ENCODE data around the gene ARL2.

DNA sequence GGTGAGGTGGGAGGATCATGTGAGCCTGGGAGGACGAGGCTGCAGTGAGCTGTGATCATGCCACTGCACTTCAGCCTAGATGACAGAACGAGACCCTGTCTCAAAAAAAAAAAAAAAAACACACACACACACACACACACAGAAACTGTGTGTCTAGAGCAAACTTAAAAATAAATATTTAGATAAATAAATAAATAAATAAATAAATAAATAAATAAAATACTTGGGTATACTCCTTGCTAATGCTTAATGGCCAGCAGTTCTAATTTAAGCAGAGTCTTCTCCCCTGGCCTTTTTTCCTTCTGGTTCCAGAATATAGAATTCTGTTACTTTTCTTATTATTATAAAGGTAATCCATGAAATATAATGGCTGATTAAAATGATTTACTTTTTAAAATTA is 5.1 kb upstream of the ARL2 start:
- TF ChIP-seq, protein P1, sequence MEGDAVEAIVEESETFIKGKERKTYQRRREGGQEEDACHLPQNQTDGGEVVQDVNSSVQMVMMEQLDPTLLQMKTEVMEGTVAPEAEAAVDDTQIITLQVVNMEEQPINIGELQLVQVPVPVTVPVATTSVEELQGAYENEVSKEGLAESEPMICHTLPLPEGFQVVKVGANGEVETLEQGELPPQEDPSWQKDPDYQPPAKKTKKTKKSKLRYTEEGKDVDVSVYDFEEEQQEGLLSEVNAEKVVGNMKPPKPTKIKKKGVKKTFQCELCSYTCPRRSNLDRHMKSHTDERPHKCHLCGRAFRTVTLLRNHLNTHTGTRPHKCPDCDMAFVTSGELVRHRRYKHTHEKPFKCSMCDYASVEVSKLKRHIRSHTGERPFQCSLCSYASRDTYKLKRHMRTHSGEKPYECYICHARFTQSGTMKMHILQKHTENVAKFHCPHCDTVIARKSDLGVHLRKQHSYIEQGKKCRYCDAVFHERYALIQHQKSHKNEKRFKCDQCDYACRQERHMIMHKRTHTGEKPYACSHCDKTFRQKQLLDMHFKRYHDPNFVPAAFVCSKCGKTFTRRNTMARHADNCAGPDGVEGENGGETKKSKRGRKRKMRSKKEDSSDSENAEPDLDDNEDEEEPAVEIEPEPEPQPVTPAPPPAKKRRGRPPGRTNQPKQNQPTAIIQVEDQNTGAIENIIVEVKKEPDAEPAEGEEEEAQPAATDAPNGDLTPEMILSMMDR (conservative IDR thresholded peaks at IDR 0.05 in 1 of 2, IDR thresholded peaks at IDR 0.05 in 1 of 2; ENCODE audit: low read depth in 1 of 2, low read length in 2 of 2), result no peak
- TF ChIP-seq EZH2 (IDR thresholded peaks at IDR 0.05; ENCODE audit: low read length, missing control alignments), result no peak
